ENCODE measurements around the gene MYO5A. TPM values are rescaled to one million over a fixed set of nuclear protein-coding genes. Genes with fewer than 3 reads are reported as not detected.

MYO5A gene
- total and polyA plus RNA-seq, 2 donors (not counting 3 experiments of a cell fraction or from before 2014, with no cell fraction given), result 31.9 to 91.9 TPM

- FAIRE-seq, result no peak
- Histone ChIP-seq H3K4me3 (replicated peaks in 1 of 3; ENCODE audit: insufficient read depth in 1 of 3, low read depth in 1 of 3, low read length in 3 of 3) (no peak overlapping the region), H3K4me2 (ENCODE audit: insufficient read depth, low read length) (no peak overlapping the region), H3K27me3 (ENCODE audit: control insufficient read depth in 2 of 2, insufficient read depth in 2 of 2, low read length in 2 of 2) (no peaks in the 10 kb centered on the region), H3K9me1 (replicated peaks; ENCODE audit: control insufficient read depth, extremely low read depth, insufficient read depth, low read length) (no peaks in the 10 kb centered on the region), H3K79me2 (ENCODE audit: control insufficient read depth, insufficient read depth, low read length) (no peaks in the 10 kb centered on the region), H4K20me1 (replicated peaks; ENCODE audit: control insufficient read depth, extremely low read depth, insufficient read depth, low read length) (no peaks in the 10 kb centered on the region), H3K4me1 (ENCODE audit: control insufficient read depth, extremely low read depth, insufficient read depth, low read length) (peaks cover 17% of the 10 kb centered on the region), H3K36me3 (ENCODE audit: control insufficient read depth in 2 of 2, extremely low read depth in 1 of 2, insufficient read depth in 2 of 2, low read length in 2 of 2) (peaks cover 0 to 5% of the 10 kb centered on the region in 2 experiments), H3K27ac (ENCODE audit: insufficient read depth, low read depth, low read length) (no peak overlapping the region), H2AFZ (ENCODE audit: low read depth, low read length) (no peak overlapping the region), H3K9me3 (replicated peaks; ENCODE audit: control insufficient read depth, insufficient read depth, low read length) (no peaks in the 10 kb centered on the region), H3K9ac (replicated peaks; ENCODE audit: extremely low read depth, insufficient read depth, low read length) (no peak overlapping the region)
- CTCF ChIA-PET, result no interaction called here
- BruUV-seq (replicated peaks), result no TSS peak
- intact Hi-C loops (cut with micrococcal nuclease), result no loop called here
- no peak for DNase-seq (ENCODE audit: low read depth, low spot score)
- no peak for TF ChIP-seq POLR2A (IDR thresholded peaks at IDR 0.05; ENCODE audit: low read depth, low read length)
- TF ChIP-seq POLR2AphosphoS5 (IDR thresholded peaks at IDR 0.05; ENCODE audit: insufficient read depth, low read depth, low read length), result no peak
- TF ChIP-seq MYC (IDR thresholded peaks at IDR 0.05; ENCODE audit: low read depth, low read length), result no peak
- TF ChIP-seq FOS (IDR thresholded peaks at IDR 0.05; ENCODE audit: borderline replicate concordance, insufficient read depth, low read length), result no peak
- POLR2A ChIA-PET, result no interaction called here
- dilution Hi-C loops (cut with MboI; ENCODE audit: extremely low pct_ligation_motif_present, low sequenced_read_pairs), result no loop called here
Measured at GRCh38 chr15:52263563-52264282, 265.0 kb downstream of the MYO5A start.

- ChIA-PET POLR2A (interaction anchor here (1.0 to 1.4 kb wide), 2 partner anchors 10 to 33 kb away, joined by 6 to 14 read pairs; partner anchors contain the start of gene MYO5C), CTCF (interaction anchor here (0.8 to 2.2 kb wide), 13 partner anchors 9 to 473 kb away, joined by 3 to 14 read pairs (median 5); partner anchors contain the start of gene MYO5C)
- FAIRE-seq (peak; percentile 50), DNase-seq (ENCODE audit: low read depth, low spot score) (peak; percentile 31)
- TSS peak; percentile 97 for BruUV-seq (replicated peaks)
- H3K4me3 ChIP-seq (replicated peaks in 1 of 3; ENCODE audit: insufficient read depth in 1 of 3, low read depth in 1 of 3, low read length in 3 of 3), result no peak overlapping the region
- no peak for TF ChIP-seq POLR2A (IDR thresholded peaks at IDR 0.05; ENCODE audit: low read depth, low read length)
- no peak for TF ChIP-seq JUN (IDR thresholded peaks at IDR 0.05; ENCODE audit: borderline replicate concordance, insufficient read depth, insufficient read length, low read depth)
- TF ChIP-seq MAX (IDR thresholded peaks at IDR 0.05; ENCODE audit: insufficient read depth, insufficient read length), result no peak
- no peak for TF ChIP-seq EZH2 (IDR thresholded peaks at IDR 0.05; ENCODE audit: borderline replicate concordance, low read depth, low read length, severe bottlenecking)
- TF ChIP-seq POLR2AphosphoS5 (IDR thresholded peaks at IDR 0.05; ENCODE audit: insufficient read depth, low read depth, low read length), result no peak
- no peak for TF ChIP-seq MYC (IDR thresholded peaks at IDR 0.05; ENCODE audit: low read depth, low read length)
- TF ChIP-seq CTCF (IDR thresholded peaks at IDR 0.05; ENCODE audit: extremely low read depth in 1 of 2, insufficient read depth in 1 of 2, low read depth in 1 of 2, low read length in 2 of 2), result no peak
- TF ChIP-seq GATA2 (IDR thresholded peaks at IDR 0.05; ENCODE audit: insufficient read depth, insufficient read length, low read depth, low read length), result no peak
- TF ChIP-seq FOS (IDR thresholded peaks at IDR 0.05; ENCODE audit: borderline replicate concordance, insufficient read depth, low read length), result no peak
- dilution Hi-C loops (cut with MboI; ENCODE audit: extremely low pct_ligation_motif_present, low sequenced_read_pairs) (no loop called here), intact Hi-C loops (cut with micrococcal nuclease) (loop anchor here (1.0 kb wide), 1 partner anchor 33 kb away; the partner anchor contains the start of gene MYO5C)
- H3K9me1 ChIP-seq (replicated peaks; ENCODE audit: control insufficient read depth, extremely low read depth, insufficient read depth, low read length), result no peaks in the 10 kb centered on the region
- peak overlapping the region; percentile 5 for H3K9ac ChIP-seq (replicated peaks; ENCODE audit: extremely low read depth, insufficient read depth, low read length)
- no peaks in the 10 kb centered on the region for H3K27me3 ChIP-seq (ENCODE audit: control insufficient read depth in 2 of 2, insufficient read depth in 2 of 2, low read length in 2 of 2)
- peak overlapping the region; percentile 55 for H3K27ac ChIP-seq (ENCODE audit: insufficient read depth, low read depth, low read length)
- peak overlapping the region; percentile 10 for H2AFZ ChIP-seq (ENCODE audit: low read depth, low read length)
- no peaks in the 10 kb centered on the region for H4K20me1 ChIP-seq (replicated peaks; ENCODE audit: control insufficient read depth, extremely low read depth, insufficient read depth, low read length)
- peak overlapping the region; percentile 12 for H3K4me2 ChIP-seq (ENCODE audit: insufficient read depth, low read length)
- no peaks in the 10 kb centered on the region for H3K36me3 ChIP-seq (ENCODE audit: control insufficient read depth in 2 of 2, extremely low read depth in 1 of 2, insufficient read depth in 2 of 2, low read length in 2 of 2)
- no peaks in the 10 kb centered on the region for H3K79me2 ChIP-seq (ENCODE audit: control insufficient read depth, insufficient read depth, low read length)
- H3K4me1 ChIP-seq (ENCODE audit: control insufficient read depth, extremely low read depth, insufficient read depth, low read length), result peaks cover 17% of the 10 kb centered on the region
- no peaks in the 10 kb centered on the region for H3K9me3 ChIP-seq (replicated peaks; ENCODE audit: control insufficient read depth, insufficient read depth, low read length)
Measured at GRCh38 chr15:52262364-52262763, 266.3 kb downstream of the MYO5A start.

Measured in endothelial cell of umbilical vein (primary cell).